ENCODE measurements around the gene AMFR.

Gene AMFR

DNA sequence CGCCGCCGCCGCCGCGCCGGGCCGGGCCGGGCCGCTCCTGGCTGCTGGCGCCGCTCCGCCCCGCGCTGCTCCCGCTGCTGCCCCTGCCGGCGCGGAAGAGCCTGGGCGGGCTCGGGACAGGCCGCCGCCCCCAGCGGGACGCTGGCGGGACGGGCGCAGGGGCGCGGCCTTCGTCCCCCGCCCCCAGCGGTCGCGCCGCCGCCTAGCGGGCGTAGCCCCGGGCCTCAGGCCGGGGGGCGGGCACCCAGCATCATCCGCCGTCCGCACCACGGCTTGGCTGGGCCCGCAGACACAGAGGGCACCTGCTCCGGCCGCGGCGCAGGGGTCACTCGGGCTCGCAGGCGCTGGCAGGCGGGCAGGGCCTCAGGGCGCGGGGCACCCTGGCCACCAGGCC lies at the start of gene AMFR:
TSS of gene AMFR (minus strand) at position 107 of the 394 bp plus-strand sequence. CDS start 218 bp downstream, outside the sequence.
- TF ChIP-seq, protein P1, sequence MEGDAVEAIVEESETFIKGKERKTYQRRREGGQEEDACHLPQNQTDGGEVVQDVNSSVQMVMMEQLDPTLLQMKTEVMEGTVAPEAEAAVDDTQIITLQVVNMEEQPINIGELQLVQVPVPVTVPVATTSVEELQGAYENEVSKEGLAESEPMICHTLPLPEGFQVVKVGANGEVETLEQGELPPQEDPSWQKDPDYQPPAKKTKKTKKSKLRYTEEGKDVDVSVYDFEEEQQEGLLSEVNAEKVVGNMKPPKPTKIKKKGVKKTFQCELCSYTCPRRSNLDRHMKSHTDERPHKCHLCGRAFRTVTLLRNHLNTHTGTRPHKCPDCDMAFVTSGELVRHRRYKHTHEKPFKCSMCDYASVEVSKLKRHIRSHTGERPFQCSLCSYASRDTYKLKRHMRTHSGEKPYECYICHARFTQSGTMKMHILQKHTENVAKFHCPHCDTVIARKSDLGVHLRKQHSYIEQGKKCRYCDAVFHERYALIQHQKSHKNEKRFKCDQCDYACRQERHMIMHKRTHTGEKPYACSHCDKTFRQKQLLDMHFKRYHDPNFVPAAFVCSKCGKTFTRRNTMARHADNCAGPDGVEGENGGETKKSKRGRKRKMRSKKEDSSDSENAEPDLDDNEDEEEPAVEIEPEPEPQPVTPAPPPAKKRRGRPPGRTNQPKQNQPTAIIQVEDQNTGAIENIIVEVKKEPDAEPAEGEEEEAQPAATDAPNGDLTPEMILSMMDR (conservative IDR thresholded peaks at IDR 0.05), result peak; percentile 65
- peak within 1 kb of the TSS; percentile 85 for H3K27ac ChIP-seq

DNA sequence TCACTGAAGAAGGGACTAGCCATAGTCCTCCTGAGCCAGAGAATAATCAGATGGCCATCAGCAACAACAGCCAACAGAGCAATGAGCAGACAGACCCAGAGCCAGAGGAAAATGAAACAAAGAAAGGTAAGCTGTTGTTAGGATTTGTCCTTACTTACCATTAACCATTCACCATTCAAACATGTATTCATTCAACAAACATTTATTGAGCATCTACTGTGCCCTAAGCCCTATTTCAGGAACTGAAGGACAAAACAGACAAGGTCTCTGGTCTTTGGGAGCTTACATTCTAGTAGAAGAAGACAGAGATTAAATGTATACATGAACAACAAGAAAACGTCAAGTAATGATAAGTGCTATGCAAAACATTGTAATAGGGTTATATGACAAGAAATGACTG lies 45.3 kb upstream of the AMFR start:
- H3K27ac ChIP-seq, result peak overlapping the region; percentile 41
- TF ChIP-seq, protein P1 (conservative IDR thresholded peaks at IDR 0.05), result no peak

- TF ChIP-seq, protein P1 (conservative IDR thresholded peaks at IDR 0.05), result no peak
Observed at GRCh38 chr16:56470232-56470631, 44.9 kb upstream of the AMFR start.

DNA sequence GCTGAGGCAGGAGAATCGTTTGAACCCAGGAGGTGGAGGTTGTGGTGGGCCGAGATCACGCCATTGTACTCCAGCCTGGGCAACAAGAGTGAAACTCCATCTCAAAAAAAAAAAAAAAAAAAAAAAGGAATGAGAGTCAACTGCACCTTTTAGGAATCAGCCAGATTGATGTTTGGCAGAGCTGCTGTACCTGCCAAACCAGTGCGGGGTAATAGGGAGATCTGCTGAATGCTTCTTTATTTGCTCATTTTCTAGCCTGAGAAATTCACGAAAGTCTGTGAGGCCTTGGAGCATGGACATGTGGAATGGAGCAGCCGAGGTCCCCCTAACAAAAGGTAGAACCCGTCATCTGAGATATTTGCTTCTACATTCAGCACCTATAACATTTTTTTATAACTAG lies 44.4 kb upstream of the AMFR start:
- TF ChIP-seq, protein P1 (conservative IDR thresholded peaks at IDR 0.05), result no peak

More at GRCh38 chr16:56470232-56470631, 44.9 kb upstream of the AMFR start:
- peak overlapping the region; percentile 41 for H3K27ac ChIP-seq

GRCh38 chr16:56468800-56469199 lies 43.5 kb upstream of the AMFR start:
- H3K27ac ChIP-seq, result peak overlapping the region; percentile 41; the same call in 1 of the 2 replicates
- TF ChIP-seq, protein P1 (conservative IDR thresholded peaks at IDR 0.05), result no peak

More for the DNA sequence above, 44.4 kb upstream of the AMFR start:
- H3K27ac ChIP-seq, result peak overlapping the region; percentile 41

DNA sequence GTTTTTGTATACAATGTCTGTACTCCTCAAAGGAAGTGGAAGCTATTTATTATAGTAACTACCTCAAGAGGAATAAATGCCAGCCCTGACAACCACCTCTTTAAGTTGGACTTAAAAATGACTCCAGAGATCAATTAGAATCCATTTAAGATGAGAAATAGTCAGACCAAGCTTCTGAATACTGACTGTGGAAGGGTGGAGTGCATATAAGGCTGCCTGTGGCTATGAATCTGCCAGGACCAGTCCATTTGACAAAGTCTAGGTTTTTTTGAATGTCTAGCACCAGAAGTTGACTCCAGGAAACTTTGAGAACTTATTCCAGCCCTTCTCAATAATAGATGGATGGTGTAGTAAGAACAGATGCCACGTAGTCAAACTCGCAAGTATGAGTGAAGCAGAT lies 41.0 kb upstream of the AMFR start:
- H3K27ac ChIP-seq, result no peak overlapping the region
- TF ChIP-seq, protein P1 (conservative IDR thresholded peaks at IDR 0.05), result no peak

DNA sequence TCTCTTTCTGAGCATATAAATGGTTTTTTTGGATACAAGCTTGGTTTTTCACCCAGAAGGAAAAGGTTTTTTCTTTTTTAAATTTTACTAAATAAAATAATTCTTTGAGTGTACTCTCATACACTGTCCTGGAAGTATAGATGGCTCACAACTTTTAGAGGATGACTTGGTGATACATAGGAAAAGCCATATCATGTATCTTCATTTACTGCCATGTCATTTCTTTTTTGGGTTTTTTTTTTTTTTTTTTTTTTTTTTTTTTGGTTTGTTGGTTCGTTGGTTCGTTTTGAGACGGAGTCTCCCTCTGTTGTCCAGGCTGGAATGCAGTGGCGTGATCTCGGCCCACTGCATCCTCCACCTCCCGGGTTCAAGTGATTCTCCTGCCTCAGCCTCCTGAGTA lies 37.8 kb upstream of the AMFR start:
- TF ChIP-seq, protein P1 (conservative IDR thresholded peaks at IDR 0.05), result no peak

More for the DNA sequence above, 37.8 kb upstream of the AMFR start:
- H3K27ac ChIP-seq, result peak overlapping the region; percentile 65
